ENCODE measurements around the gene KLHL12. TPM values are rescaled to one million over a fixed set of nuclear protein-coding genes. Genes with fewer than 3 reads are reported as not detected.
"Not testable (repeated sequence)": the region's sequence is repeated elsewhere in the genome, so short reads cannot be mapped to it uniquely, and the experiment has no call there.

KLHL12 gene
- total RNA-seq, 2 donors from 2014 or later, result 31.6 to 34.1 TPM

DNA sequence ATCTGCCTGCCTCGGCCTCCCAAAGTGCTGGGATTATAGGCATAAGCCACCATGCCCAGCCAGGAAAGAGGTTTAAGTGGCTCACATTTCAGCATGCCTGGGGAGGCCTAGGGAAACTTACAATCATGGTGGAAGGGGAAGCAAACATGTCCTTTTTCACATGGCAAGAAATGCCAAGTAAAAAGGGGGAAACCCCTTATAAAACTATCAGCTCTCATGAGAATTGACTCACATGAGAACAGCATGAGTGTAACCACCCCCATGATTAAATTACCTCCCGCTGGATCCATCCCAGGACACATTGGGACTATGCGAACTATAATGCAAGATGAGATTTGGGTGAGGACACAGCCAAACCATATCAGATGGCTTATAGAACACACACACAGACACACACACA, 8.8 kb upstream of the KLHL12 start:
- H3K4me3 Mint-ChIP-seq, result no peak overlapping the region
- peaks cover 3% of the 10 kb centered on the region for H3K27me3 Mint-ChIP-seq
- no peak for ATAC-seq (replicated peaks)
- peaks cover 18% of the 10 kb centered on the region for H3K36me3 Mint-ChIP-seq (ENCODE audit: low read depth)
- H3K4me1 Mint-ChIP-seq, result peaks cover 4% of the 10 kb centered on the region
- H3K27ac Mint-ChIP-seq, result no peak overlapping the region
- no peaks in the 10 kb centered on the region for H3K9me3 Mint-ChIP-seq

- Mint-ChIP-seq H3K36me3 (ENCODE audit: low read depth) (peaks cover 7% of the 10 kb centered on the region), H3K9me3 (no peaks in the 10 kb centered on the region), H3K27ac (no peak overlapping the region), H3K4me1 (peaks cover 4% of the 10 kb centered on the region), H3K27me3 (peaks cover 3% of the 10 kb centered on the region), H3K4me3 (no peak overlapping the region)
- no peak for ATAC-seq (replicated peaks)
These were observed 7.7 kb upstream of the KLHL12 start for GRCh38 chr1:202934755-202935154.

DNA sequence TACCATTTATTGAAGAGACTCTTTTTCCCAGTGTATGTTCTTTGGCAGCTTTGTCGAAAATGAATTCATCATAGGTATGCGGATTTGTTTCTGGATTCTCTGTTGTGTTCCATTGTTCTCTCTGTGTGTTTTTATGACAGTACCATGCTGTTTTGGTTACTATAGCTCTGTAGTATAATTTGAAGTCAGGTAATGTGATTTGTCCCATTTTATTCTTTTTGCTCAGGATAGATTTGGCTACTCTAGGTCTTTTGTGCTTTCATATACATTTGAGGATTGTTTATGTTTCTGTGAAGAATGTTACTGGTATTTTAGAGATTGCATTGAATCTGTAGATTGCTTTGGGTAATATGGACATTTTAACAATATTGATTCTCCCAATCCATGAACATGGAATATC, 5.4 kb upstream of the KLHL12 start:
- Mint-ChIP-seq H3K9me3 (no peaks in the 10 kb centered on the region), H3K4me3 (no peak overlapping the region), H3K36me3 (ENCODE audit: low read depth) (no peaks in the 10 kb centered on the region), H3K27me3 (peaks cover 3% of the 10 kb centered on the region), H3K27ac (no peak overlapping the region), H3K4me1 (peaks cover 4% of the 10 kb centered on the region)
- no peak for ATAC-seq (replicated peaks)

- peaks cover 6% of the 10 kb centered on the region for H3K4me1 Mint-ChIP-seq
- no peaks in the 10 kb centered on the region for H3K9me3 Mint-ChIP-seq
- H3K27ac Mint-ChIP-seq, result peak overlapping the region; percentile 54
- peaks cover 52% of the 10 kb centered on the region for H3K36me3 Mint-ChIP-seq (ENCODE audit: low read depth)
- H3K27me3 Mint-ChIP-seq, result no peaks in the 10 kb centered on the region
- no peak for ATAC-seq (replicated peaks)
- H3K4me3 Mint-ChIP-seq, result peak overlapping the region; percentile 7
These were observed 3.5 kb downstream of the KLHL12 start for GRCh38 chr1:202923533-202923932.

DNA sequence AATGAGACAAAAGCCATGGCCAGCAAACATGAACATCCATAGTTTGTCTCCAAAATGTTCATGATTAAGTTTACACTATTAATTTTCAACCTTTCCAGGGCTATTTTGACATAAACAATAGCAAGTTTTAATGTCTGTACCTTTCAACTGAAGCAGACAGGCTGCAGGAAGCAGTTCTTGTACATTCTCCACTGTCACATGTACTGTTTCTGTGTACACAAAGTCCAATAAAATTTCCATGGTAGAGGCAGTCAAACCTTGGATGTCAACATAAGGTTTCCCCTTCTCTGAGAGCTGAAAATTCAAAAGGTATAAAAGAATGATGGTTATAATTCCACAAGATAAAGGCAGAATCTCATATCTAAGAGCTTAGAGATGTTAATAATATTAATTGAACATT, 7.4 kb downstream of the KLHL12 start:
- Mint-ChIP-seq H3K36me3 (ENCODE audit: low read depth) (peaks cover 83% of the 10 kb centered on the region), H3K27me3 (no peaks in the 10 kb centered on the region), H3K27ac (no peak overlapping the region), H3K4me3 (no peak overlapping the region), H3K9me3 (no peaks in the 10 kb centered on the region), H3K4me1 (no peaks in the 10 kb centered on the region)
- ATAC-seq (replicated peaks), result no peak

GRCh38 chr1:202915146-202915545, 11.9 kb downstream of the KLHL12 start:
- Mint-ChIP-seq H3K27ac (no peak overlapping the region), H3K4me3 (no peak overlapping the region), H3K27me3 (no peaks in the 10 kb centered on the region), H3K4me1 (peaks cover 10% of the 10 kb centered on the region), H3K36me3 (ENCODE audit: low read depth) (peaks cover 98% of the 10 kb centered on the region), H3K9me3 (no peaks in the 10 kb centered on the region)
- ATAC-seq (replicated peaks), result no peak

DNA sequence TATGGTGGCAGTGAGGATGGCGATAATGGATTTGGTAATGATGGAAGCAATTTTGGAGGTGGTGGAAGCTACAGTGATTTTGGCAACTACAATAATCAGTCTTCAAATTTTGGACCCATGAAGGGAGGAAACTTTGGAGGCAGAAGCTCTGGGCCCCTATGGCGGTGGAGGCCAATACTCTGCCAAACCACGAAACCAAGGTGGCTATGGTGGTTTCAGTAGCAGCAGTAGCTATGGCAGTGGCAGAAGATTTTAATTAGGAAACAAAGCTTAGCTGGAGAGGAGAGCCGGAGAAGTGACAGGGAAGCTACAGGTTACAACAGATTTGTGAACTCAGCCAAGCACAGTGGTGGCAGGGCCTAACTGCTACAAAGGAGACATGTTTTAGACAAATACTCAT, 14.6 kb downstream of the KLHL12 start:
- H3K27ac Mint-ChIP-seq, result peak overlapping the region; percentile 58
- H3K27me3 Mint-ChIP-seq; H3K9me3 Mint-ChIP-seq; ATAC-seq (replicated peaks); H3K4me3 Mint-ChIP-seq: not testable (repeated sequence)
- peaks cover 100% of the 10 kb centered on the region for H3K36me3 Mint-ChIP-seq (ENCODE audit: low read depth)
- H3K4me1 Mint-ChIP-seq, result peaks cover 10% of the 10 kb centered on the region

- H3K27me3 Mint-ChIP-seq, result no peaks in the 10 kb centered on the region
- no peaks in the 10 kb centered on the region for H3K9me3 Mint-ChIP-seq
- peaks cover 10% of the 10 kb centered on the region for H3K4me1 Mint-ChIP-seq
- no peak overlapping the region for H3K27ac Mint-ChIP-seq
- no peak for ATAC-seq (replicated peaks)
- H3K36me3 Mint-ChIP-seq (ENCODE audit: low read depth), result peaks cover 96% of the 10 kb centered on the region
- no peak overlapping the region for H3K4me3 Mint-ChIP-seq
These were observed 17.5 kb downstream of the KLHL12 start for GRCh38 chr1:202909494-202909893.

GRCh38 chr1:202908998-202909397, 18.0 kb downstream of the KLHL12 start:
- Mint-ChIP-seq H3K36me3 (ENCODE audit: low read depth) (peaks cover 96% of the 10 kb centered on the region), H3K27me3 (no peaks in the 10 kb centered on the region), H3K4me1 (peaks cover 8% of the 10 kb centered on the region), H3K4me3 (no peak overlapping the region), H3K27ac (no peak overlapping the region), H3K9me3 (no peaks in the 10 kb centered on the region)
- ATAC-seq (replicated peaks), result no peak

GRCh38 chr1:202905331-202905730, 21.7 kb downstream of the KLHL12 start:
- no peak overlapping the region for H3K27ac Mint-ChIP-seq
- H3K9me3 Mint-ChIP-seq, result no peaks in the 10 kb centered on the region
- ATAC-seq (replicated peaks), result no peak
- no peaks in the 10 kb centered on the region for H3K4me1 Mint-ChIP-seq
- peaks cover 96% of the 10 kb centered on the region for H3K36me3 Mint-ChIP-seq (ENCODE audit: low read depth)
- no peaks in the 10 kb centered on the region for H3K27me3 Mint-ChIP-seq
- no peak overlapping the region for H3K4me3 Mint-ChIP-seq

DNA sequence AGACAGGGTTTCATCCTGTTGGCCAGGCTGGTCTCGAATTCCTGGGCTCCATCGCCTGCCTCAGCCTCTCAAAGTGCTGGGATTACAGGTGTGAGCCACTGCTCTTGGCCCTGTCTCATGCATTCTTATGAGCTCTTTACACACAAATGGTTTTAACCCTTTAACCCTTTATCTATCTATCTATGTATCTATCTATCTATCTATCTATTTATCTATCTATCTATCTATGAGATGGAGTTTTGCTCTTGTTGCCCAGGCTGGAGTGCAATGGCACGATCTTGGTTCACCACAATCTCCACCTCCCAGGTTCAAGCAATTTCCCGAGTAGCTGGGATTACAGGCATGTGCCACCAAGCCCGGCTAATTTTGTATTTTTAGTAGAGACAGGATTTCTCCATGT, 23.2 kb downstream of the KLHL12 start:
- not testable (repeated sequence) for H3K4me3 Mint-ChIP-seq; ATAC-seq (replicated peaks); H3K27me3 Mint-ChIP-seq

DNA sequence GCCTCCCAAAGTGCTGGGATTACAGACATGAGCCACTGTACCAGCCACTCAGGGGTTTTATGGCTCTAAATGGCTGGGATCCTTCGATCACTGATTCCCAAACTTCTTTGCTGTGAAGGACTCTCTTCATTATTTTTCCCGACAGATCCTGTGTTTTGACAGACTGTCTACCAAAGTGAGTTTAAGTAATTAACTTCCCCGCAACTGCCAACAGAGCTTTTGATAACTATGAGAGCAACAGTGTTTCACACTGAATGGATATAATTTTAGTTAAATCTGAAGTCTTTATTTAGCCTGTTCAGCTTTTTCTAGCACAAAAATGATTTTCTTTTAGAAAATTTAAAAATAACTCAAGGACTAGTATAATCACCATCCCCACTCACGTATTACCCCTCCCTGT, 25.5 kb downstream of the KLHL12 start:
- Mint-ChIP-seq H3K27me3 (no peaks in the 10 kb centered on the region), H3K36me3 (ENCODE audit: low read depth) (peaks cover 95% of the 10 kb centered on the region), H3K4me3 (no peak overlapping the region), H3K4me1 (no peaks in the 10 kb centered on the region), H3K27ac (no peak overlapping the region), H3K9me3 (no peaks in the 10 kb centered on the region)
- no peak for ATAC-seq (replicated peaks)

More for the DNA sequence above, 23.2 kb downstream of the KLHL12 start:
- H3K4me1 Mint-ChIP-seq, H3K9me3 Mint-ChIP-seq, H3K27ac Mint-ChIP-seq: not testable (repeated sequence)
- peaks cover 95% of the 10 kb centered on the region for H3K36me3 Mint-ChIP-seq (ENCODE audit: low read depth)

- no peak overlapping the region for H3K4me3 Mint-ChIP-seq
- peaks cover 80% of the 10 kb centered on the region for H3K36me3 Mint-ChIP-seq (ENCODE audit: low read depth)
- H3K4me1 Mint-ChIP-seq, result peaks cover 9% of the 10 kb centered on the region
- no peak for ATAC-seq (replicated peaks)
- no peaks in the 10 kb centered on the region for H3K9me3 Mint-ChIP-seq
- no peaks in the 10 kb centered on the region for H3K27me3 Mint-ChIP-seq
- H3K27ac Mint-ChIP-seq, result no peak overlapping the region
These were observed 34.5 kb downstream of the KLHL12 start for GRCh38 chr1:202892501-202892900.

DNA sequence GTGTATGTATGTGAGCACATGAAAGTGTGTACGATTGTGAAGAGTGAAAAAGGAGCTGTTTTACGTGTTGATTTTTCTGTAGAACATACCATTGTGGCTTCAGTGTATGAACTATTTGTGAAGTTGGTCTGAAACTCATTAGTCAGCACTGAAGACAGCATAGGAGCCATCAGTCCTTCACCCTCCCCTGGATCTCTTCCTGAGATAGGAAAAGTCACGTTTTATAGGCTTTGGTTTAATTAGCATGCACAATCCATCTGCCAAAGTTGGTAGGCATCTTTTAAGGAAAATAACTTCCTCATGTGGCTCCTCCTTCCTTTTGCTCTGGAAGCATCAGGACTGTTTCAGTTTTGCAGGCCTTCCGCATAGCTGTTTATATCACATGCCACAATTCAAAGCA, 36.6 kb downstream of the KLHL12 start:
- no peaks in the 10 kb centered on the region for H3K9me3 Mint-ChIP-seq
- H3K4me1 Mint-ChIP-seq, result peaks cover 9% of the 10 kb centered on the region
- H3K27me3 Mint-ChIP-seq, result no peaks in the 10 kb centered on the region
- no peak overlapping the region for H3K4me3 Mint-ChIP-seq
- ATAC-seq (replicated peaks), result no peak
- peaks cover 59% of the 10 kb centered on the region for H3K36me3 Mint-ChIP-seq (ENCODE audit: low read depth)
- H3K27ac Mint-ChIP-seq, result no peak overlapping the region

DNA sequence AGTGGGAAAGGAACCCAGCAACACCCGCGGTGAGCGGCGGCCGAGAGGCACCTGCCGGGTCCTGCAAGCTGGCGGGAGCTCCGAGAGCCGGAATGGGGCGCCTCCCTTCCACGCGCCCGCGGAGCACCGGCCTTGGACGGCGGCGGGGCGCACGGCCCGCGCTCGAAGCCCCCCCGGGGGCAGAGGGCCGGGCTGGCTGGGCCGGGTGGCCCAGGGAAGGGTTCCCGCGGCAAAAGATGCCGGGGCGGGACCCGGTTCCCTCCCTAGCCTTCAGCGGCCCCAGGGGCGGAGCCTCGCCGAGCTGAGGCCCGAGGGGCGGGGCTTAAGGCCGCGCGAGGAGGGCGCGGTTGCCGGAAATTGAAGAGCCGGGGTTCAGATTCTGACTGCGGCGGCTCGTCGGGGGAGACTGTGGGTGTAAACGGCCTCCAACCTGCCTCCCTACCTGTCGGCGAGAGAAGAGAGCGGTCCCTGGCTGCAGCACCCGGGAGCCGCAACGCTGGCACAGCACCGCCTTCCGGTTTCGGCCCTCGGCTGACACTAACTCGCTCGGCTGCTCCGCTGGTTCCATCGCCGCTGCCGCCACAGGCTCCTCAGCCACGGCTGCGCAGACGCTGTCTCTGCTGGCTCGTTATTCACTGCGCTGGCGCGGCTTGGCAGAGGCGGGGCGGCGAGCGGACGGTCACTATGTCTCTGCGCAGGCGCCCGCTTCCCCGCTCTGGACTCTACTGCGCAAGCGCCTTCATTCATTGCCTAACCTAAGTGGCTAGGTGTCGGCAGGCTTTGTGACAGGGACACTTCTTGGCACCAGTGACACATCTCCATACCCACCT, 38.3 kb downstream of the KLHL12 start, which contains the start of gene RABIF:
RABIF (minus strand) TSS at position 619 of the 830 bp plus-strand sequence; CDS start at position 568, 51 bp downstream.
- Mint-ChIP-seq H3K27me3 (no peaks in the 10 kb centered on the region), H3K4me3 (peak within 1 kb of the TSS; percentile 93), H3K9me3 (no peaks in the 10 kb centered on the region), H3K36me3 (ENCODE audit: low read depth) (peaks cover 42% of the 10 kb centered on the region), H3K27ac (peak within 1 kb of the TSS; percentile 97), H3K4me1 (peaks cover 9% of the 10 kb centered on the region)
- ATAC-seq (replicated peaks), result peak; percentile 93

Measured in activated T-helper 17 cell treated with anti-CD3 and anti-CD28 coated beads, Interleukin-2, amount 50 U/mL, for 72 hours (primary cell).